ENCODE results near the gene PDPK1.

The PDPK1 gene

DNA sequence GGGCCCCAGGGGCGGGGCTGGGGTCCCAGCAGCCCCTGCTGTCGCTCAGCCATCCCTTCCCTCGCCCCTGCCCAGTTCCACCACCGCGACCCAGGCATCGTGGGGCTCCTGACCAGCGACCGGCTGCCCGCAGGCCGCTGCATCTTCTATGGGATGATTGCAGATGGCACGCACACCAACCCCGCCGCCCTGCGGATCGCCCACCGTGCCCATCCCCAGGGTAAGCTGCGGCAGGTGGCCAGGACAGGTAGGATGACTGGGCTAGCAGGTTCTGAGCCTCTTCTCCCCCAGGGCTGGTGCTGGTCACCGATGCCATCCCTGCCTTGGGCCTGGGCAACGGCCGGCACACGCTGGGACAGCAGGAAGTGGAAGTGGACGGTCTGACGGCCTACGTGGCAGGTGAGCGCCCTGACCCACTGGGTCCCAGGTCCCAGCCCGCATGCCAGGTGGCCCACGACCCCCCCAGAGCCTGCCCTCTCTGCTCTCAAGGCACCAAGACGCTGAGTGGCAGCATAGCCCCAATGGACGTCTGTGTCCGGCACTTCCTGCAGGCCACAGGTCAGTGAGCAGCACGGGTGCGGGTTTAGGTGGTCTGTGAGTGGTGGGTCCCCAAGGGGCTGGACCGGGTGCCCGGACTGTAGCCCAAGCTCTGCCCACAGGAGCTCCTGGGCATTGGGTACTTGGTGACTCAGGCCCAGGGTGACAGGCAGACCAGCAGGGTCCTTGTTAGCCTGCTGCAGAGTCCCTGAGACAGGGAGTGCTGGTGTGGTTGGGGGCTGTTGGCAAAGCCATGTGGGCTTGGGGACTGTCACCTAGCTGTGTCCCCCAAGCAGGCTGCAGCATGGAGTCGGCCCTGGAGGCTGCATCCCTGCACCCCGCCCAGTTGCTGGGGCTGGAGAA is 9.4 kb upstream of the PDPK1 start:
- TF ChIP-seq, protein P1, sequence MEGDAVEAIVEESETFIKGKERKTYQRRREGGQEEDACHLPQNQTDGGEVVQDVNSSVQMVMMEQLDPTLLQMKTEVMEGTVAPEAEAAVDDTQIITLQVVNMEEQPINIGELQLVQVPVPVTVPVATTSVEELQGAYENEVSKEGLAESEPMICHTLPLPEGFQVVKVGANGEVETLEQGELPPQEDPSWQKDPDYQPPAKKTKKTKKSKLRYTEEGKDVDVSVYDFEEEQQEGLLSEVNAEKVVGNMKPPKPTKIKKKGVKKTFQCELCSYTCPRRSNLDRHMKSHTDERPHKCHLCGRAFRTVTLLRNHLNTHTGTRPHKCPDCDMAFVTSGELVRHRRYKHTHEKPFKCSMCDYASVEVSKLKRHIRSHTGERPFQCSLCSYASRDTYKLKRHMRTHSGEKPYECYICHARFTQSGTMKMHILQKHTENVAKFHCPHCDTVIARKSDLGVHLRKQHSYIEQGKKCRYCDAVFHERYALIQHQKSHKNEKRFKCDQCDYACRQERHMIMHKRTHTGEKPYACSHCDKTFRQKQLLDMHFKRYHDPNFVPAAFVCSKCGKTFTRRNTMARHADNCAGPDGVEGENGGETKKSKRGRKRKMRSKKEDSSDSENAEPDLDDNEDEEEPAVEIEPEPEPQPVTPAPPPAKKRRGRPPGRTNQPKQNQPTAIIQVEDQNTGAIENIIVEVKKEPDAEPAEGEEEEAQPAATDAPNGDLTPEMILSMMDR (conservative IDR thresholded peaks at IDR 0.05) = no peak
- H3K27ac ChIP-seq = no peak overlapping the region

DNA sequence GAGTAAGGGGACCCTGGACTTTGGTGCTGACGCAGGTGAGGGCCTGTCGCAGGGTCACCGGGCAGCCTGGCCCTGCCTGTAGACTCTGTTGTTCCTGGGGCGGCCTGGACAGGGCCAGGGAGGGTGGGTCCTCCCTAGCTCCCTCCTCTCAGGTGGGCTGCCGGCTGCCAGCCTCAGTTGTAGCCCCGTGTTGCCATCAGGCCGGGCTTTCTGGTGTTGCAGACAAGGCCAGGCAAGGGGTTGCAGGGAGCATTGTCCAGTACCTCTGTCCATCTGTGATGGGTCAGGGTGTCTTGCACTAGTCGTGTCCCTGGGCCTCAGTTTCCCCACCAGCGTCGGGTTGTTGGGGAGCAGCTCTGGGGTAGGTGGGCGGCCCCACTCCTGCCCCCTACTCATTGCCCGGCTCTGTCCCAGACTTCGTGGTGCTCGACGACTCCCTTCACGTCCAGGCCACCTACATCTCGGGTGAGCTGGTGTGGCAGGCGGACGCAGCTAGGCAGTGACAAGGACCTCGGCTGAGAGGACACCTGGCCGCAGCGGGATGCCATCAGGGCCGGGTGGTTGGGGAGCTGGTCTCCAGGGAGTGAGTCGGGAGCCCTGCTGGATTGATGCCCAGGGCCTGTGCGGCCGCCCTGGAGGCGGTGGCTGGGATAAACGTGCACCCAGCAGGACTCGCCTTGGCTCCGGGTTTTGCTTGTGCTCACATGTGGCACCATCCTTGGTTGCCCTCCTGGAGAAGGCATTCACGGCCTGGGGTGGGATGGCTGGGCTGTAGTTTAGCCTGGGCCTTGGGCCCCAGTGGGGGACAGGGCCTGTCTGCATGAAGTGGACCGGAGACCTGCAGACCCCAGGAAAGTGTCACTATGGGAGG is 8.5 kb upstream of the PDPK1 start:
- TF ChIP-seq, protein P1 (conservative IDR thresholded peaks at IDR 0.05) = no peak
- no peak overlapping the region for H3K27ac ChIP-seq

DNA sequence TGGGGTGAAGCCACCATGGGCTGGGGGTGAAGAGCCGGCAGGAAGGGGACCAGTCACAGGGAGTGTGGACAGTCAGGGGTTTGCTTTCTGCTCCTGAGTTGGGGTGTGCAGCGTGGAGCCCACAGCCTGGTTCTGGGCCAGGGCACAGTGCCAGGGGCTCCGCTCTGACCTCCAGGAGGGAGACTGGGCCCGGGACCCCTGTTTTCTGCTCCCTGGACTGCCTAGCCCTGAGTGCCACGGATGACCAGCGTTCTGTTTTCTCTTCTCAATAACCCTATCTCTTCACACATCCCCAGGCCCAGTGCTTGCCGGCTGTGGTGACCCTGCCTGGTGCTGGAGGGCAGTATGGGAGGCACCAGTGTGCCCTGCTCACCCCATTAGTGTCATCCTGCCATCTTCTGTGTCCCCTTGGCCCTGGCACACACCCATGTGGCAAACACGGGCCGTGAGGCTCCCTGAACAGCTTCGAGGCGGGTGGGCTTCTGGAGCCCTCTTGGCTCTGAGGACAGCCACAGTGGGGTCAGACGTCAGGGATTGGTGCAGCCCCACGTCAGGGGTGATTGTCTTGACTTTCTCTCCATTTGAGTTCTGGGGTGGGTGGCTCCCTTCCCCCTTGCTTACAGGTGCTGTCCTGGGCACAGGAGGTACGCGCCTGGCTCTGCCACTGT is 7.7 kb upstream of the PDPK1 start:
- H3K27ac ChIP-seq = peak overlapping the region; percentile 83; the same call in 1 of the 2 replicates
- TF ChIP-seq, protein P1 (conservative IDR thresholded peaks at IDR 0.05) = no peak

DNA sequence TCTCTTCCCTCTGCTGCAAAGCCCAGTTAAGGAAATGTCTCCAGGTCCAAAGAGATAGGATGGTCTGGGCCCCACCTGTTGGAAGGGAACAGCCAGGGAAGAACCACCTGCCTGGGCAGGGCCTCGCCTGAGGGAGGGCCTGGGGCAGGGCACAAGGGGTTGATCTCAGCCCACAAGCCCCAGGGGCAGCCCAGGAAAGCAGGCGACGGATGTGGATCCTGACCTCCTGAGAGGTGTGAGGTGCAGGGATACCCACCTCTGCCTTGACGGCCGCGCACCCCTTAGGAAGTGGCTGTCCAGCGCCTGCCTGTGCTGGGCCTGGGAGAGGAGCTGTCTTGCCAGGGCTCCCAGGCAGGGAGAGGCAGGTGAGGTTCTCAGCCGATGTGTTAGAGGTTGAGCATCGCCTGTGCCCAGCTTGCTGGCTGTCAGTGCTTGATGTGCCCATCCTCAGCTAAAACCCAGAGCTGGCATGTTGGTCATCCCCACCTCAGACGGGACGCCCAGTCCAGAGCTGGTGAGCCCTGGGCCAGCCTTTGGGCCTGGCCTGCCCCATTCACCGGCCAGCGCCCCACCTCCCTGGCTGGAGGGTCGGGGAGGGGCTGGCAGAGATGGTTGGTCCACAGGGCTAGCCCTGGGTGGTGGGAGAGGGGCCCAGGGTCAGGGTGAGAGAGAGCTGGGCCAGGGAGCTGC is 7.0 kb upstream of the PDPK1 start:
- peak overlapping the region; percentile 83 for H3K27ac ChIP-seq
- TF ChIP-seq, protein P1 (conservative IDR thresholded peaks at IDR 0.05) = no peak

DNA sequence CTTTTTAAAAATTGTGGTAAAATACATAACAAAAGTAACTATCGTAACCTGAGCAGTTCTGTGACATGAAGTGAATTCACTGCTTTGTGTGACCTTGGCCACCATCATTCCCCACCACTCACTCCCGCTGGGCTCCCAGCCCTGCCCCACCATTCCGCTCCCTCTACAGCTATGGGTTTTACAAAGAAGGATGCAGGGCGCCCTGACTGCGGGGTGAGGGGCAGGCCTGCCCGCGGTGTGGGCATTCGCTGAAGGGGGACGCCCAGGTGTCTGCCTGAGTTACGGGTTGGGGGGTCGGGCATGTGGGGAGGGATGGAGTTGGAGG is 6.5 kb upstream of the PDPK1 start, which contains the start of gene CEMP1:
Gene CEMP1 (minus strand): TSS at position 38 of the 325 bp plus-strand sequence. CDS start 335 bp downstream, outside the sequence.
- peak within 1 kb of the TSS; percentile 83 for H3K27ac ChIP-seq
- TF ChIP-seq, protein P1 (conservative IDR thresholded peaks at IDR 0.05) = no peak

DNA sequence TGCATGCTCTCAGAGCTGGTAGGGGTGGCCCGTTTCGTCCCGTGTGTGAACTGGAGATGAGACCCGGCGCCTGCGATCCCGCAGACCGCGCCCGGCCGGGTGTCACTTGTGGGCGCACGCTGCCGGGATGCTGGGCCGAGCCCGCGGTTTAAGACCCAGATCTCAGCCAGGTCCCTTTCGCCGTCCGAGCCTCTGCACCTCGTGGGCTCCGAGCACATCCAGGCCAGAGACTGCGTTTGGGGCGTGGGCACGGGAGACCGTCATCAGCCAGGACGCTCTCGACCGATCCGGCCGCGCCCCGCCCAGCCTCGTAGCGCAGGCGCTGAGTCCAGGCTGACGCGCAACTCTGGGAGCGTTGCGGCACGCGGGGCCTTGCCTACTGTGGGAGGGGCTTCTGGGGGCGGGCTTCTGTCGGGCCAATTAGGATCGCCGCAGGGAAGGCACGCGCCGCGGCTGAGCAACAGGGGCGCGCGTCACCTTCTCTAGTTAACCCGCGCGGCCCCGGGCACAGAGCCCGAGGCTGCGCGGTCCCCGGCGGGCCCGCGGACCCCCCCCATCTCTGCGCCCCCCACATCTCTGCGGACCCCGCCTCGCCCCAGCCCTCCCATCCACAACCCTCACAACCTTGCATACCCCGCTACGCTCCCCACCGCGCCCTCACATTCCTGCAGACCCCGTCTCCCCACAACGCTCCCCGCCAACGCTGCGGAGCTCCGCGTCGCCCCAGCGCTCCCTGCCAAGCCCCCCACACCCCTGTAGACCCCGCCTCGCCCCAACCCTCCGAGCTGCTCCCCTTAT is 5.9 kb upstream of the PDPK1 start:
- TF ChIP-seq, protein P1 (conservative IDR thresholded peaks at IDR 0.05) = no peak
- peak overlapping the region; percentile 83 for H3K27ac ChIP-seq
